Medulla oblongata (tissue), 1 donor: ENCODE results near the gene ESPL1.
A peak's percentile ranks its signal among the peaks of the same experiment; 100 is the strongest.

ENCODE experiments used
- DNase-seq: peaks from one replicate; pipeline ENCODE4 v3.0.0-alpha.2; 2015; ENCODE audit errors: extremely low spot score

The ESPL1 gene

GRCh38 chr12:53231671-53231920 is 36.5 kb upstream of the ESPL1 start:
- DNase-seq, result no peak

GRCh38 chr12:53231921-53232645 is 36.0 kb upstream of the ESPL1 start, which contains the start of gene RARG:
TSS of gene RARG (minus strand) at chr12:53232209. CDS start at chr12:53227545, 4,664 bp downstream.
- DNase-seq, result peak; percentile 64

- no peak for DNase-seq
Observed at GRCh38 chr12:53232646-53233461, 35.2 kb upstream of the ESPL1 start.

GRCh38 chr12:53233671-53234121 is 34.4 kb upstream of the ESPL1 start:
- no peak for DNase-seq

- no peak for DNase-seq
Observed at GRCh38 chr12:53234271-53234914, 33.7 kb upstream of the ESPL1 start.

- no peak for DNase-seq
Observed at GRCh38 chr12:53235164-53235563, 32.9 kb upstream of the ESPL1 start.

GRCh38 chr12:53235742-53236442 is 32.2 kb upstream of the ESPL1 start:
- DNase-seq, result no peak

- no peak for DNase-seq
Observed at GRCh38 chr12:53236443-53237111, 31.5 kb upstream of the ESPL1 start.

GRCh38 chr12:53239643-53240258 is 28.3 kb upstream of the ESPL1 start:
- no peak for DNase-seq

GRCh38 chr12:53241623-53242412 is 26.3 kb upstream of the ESPL1 start:
- no peak for DNase-seq

GRCh38 chr12:53244337-53244736 is 23.8 kb upstream of the ESPL1 start:
- no peak for DNase-seq

GRCh38 chr12:53245286-53245685 is 22.8 kb upstream of the ESPL1 start:
- no peak for DNase-seq

GRCh38 chr12:53251477-53252348 is 16.4 kb upstream of the ESPL1 start:
- peak; percentile 82 for DNase-seq

GRCh38 chr12:53252349-53252916 is 15.7 kb upstream of the ESPL1 start:
- no peak for DNase-seq

- DNase-seq, result no peak
Observed at GRCh38 chr12:53253298-53253697, 14.8 kb upstream of the ESPL1 start.

GRCh38 chr12:53254816-53255545 is 13.1 kb upstream of the ESPL1 start:
- no peak for DNase-seq

GRCh38 chr12:53255996-53256395 is 12.1 kb upstream of the ESPL1 start:
- no peak for DNase-seq
